Dendritic cell treated with granulocyte-macrophage colony-stimulating factor and Interleukin-4, amounts not matched to agents 40 ng/mL and 50 ng/mL, for 4 days (primary cell): ENCODE data around the gene PRKCD.
"Not testable (repeated sequence)": the region's sequence is repeated elsewhere in the genome, so short reads cannot be mapped to it uniquely, and the experiment has no call there.

Experiments
- H3K27ac Mint-ChIP-seq: one replicate; pipeline ENCODE4 v1.8.0; 2022; ENCODE audit warnings: mild to moderate bottlenecking, mixed read lengths
- H3K27me3 Mint-ChIP-seq: one replicate; pipeline ENCODE4 v1.8.0; 2022; ENCODE audit warnings: mild to moderate bottlenecking, mixed read lengths
- H3K36me3 Mint-ChIP-seq: one replicate; pipeline ENCODE4 v1.8.0; 2022; ENCODE audit warnings: low read depth, mixed read lengths
- H3K4me1 Mint-ChIP-seq: one replicate; pipeline ENCODE4 v1.8.0; 2022; ENCODE audit warnings: low read depth, mixed read lengths
- H3K4me3 Mint-ChIP-seq: one replicate; pipeline ENCODE4 v1.8.0; 2022; ENCODE audit warnings: mild to moderate bottlenecking, moderate library complexity, mixed read lengths
- H3K9me3 Mint-ChIP-seq: one replicate; pipeline ENCODE4 v1.8.0; 2022; ENCODE audit warnings: mixed read lengths
- intact Hi-C: fragments of 100-400 bp; cut with micrococcal nuclease; formaldehyde crosslinking; loops from one replicate; pipeline ENCODE4 v1.15.0; 2022

Gene PRKCD

DNA sequence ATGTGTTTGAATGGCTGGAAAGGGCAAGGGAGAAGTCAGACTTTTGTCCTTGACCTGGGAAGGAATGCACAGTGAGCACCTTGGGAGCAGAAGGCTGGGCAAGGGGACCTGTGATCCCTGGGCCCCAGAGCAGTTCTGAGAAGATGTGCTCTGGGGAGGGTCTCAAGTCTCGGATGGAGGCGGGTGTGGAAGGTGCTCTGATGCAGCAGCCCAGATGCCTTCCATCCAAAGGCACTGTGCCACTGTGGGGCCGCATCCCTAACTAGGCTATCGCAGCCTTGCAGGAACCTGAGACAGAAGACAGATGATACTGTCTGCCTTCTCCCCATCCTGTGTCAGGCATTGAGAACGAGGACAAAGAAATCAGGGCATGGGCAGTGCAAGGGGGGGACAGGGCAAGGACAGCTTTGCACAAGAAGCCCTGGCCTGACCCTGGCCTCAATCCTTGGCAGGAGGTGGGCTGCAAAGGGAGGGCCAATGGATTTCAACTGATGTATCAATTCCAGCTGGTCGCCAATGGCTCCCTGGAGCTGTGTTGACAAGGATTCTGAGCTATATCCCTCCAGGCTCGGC is 14.6 kb upstream of the PRKCD start:
- intact Hi-C loops: no loop called here

GRCh38 chr3:53147151-53147902 is 13.7 kb upstream of the PRKCD start:
- Mint-ChIP-seq H3K27ac (peak overlapping the region; percentile 88), H3K9me3 (no peaks in the 10 kb centered on the region), H3K4me1 (peaks cover 88% of the 10 kb centered on the region), H3K36me3 (no peaks in the 10 kb centered on the region), H3K27me3 (peaks cover 5% of the 10 kb centered on the region), H3K4me3 (no peak overlapping the region)
- intact Hi-C loops: no loop called here

More for the DNA sequence above, 14.6 kb upstream of the PRKCD start:
- Mint-ChIP-seq H3K4me3 (no peak overlapping the region), H3K9me3 (no peaks in the 10 kb centered on the region), H3K27ac (peak overlapping the region; percentile 88), H3K4me1 (peaks cover 89% of the 10 kb centered on the region), H3K27me3 (peaks cover 4% of the 10 kb centered on the region), H3K36me3 (no peaks in the 10 kb centered on the region)

GRCh38 chr3:53147903-53148400 is 13.1 kb upstream of the PRKCD start:
- Mint-ChIP-seq H3K27me3 (peaks cover 9% of the 10 kb centered on the region), H3K4me1 (peaks cover 88% of the 10 kb centered on the region), H3K27ac (peak overlapping the region; percentile 88), H3K4me3 (no peak overlapping the region), H3K9me3 (no peaks in the 10 kb centered on the region), H3K36me3 (no peaks in the 10 kb centered on the region)
- intact Hi-C loops: no loop called here

DNA sequence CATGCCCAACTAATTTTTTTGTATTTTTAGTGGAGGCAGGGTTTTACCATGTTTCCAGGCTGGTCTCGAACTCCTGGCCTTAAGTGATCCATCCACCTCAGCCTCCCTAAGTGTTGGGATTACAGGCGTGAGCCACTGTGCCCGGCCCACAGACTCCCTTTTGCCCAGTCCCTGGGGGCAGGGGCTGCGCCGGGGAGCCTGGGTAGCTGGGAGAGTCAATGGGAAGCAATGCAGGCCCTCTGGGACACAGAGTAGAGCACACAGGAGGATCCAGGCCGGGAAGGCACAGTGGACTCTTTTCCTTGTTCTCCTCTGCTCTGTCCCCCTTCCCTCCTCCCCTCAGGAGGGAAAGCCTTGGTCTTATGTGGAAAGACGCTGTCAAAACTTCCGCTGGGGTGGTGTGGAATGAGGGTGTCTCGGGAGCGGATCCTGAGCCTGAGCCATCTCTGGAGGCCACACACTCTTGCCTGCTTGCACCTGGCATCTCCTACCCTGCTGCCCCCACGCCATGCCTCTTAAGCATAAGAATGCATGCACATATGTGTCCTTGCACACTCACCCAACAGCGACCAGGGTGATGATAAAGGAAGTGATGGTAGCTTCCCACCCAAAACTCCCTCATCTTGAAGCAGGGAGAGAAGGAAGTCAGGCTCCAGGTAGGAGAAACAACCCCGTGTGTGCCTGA is 11.9 kb upstream of the PRKCD start:
- no peaks in the 10 kb centered on the region for H3K36me3 Mint-ChIP-seq
- H3K9me3 Mint-ChIP-seq: no peaks in the 10 kb centered on the region
- peak overlapping the region; percentile 25 for H3K27ac Mint-ChIP-seq
- intact Hi-C loops: no loop called here
- peaks cover 16% of the 10 kb centered on the region for H3K27me3 Mint-ChIP-seq
- H3K4me3 Mint-ChIP-seq: no peak overlapping the region
- H3K4me1 Mint-ChIP-seq: peaks cover 88% of the 10 kb centered on the region

DNA sequence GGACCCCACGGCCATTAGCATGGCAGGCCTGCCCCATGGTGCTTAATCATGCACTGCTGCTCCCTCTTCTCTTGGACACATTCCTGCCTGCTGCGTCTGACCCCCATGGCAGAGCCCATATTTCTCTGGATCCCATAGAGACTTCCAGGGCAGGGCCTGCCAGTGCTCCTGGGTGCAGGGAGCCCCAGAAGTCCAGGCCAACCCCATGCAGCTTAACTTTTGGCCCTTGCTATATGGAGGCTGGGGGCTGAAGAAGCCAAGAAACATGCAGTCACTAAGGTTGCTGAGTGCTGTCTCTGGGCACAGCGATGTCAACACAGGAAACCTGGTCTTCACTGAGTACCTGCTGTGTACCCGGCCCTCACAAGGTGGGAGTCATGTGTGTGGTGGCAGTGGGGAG is 11.3 kb upstream of the PRKCD start:
- no peak overlapping the region for H3K4me3 Mint-ChIP-seq
- intact Hi-C loops: no loop called here
- H3K4me1 Mint-ChIP-seq: peaks cover 88% of the 10 kb centered on the region
- peaks cover 16% of the 10 kb centered on the region for H3K27me3 Mint-ChIP-seq
- H3K36me3 Mint-ChIP-seq: no peaks in the 10 kb centered on the region
- no peaks in the 10 kb centered on the region for H3K9me3 Mint-ChIP-seq
- peak overlapping the region; percentile 76 for H3K27ac Mint-ChIP-seq

- Mint-ChIP-seq H3K4me3 (no peak overlapping the region), H3K4me1 (peaks cover 88% of the 10 kb centered on the region), H3K27ac (peak overlapping the region; percentile 76), H3K36me3 (no peaks in the 10 kb centered on the region), H3K9me3 (no peaks in the 10 kb centered on the region), H3K27me3 (peaks cover 23% of the 10 kb centered on the region)
- intact Hi-C loops: no loop called here
These were observed 10.5 kb upstream of the PRKCD start for GRCh38 chr3:53150247-53151085.

GRCh38 chr3:53151086-53151438 is 9.9 kb upstream of the PRKCD start:
- Mint-ChIP-seq H3K27ac (peak overlapping the region; percentile 76), H3K27me3 (peaks cover 28% of the 10 kb centered on the region), H3K4me1 (peaks cover 89% of the 10 kb centered on the region)
- H3K36me3 Mint-ChIP-seq, H3K9me3 Mint-ChIP-seq, intact Hi-C loops, H3K4me3 Mint-ChIP-seq: not testable (repeated sequence)

GRCh38 chr3:53151465-53151864 is 9.5 kb upstream of the PRKCD start:
- intact Hi-C loops: no loop called here

GRCh38 chr3:53151870-53152660 is 8.9 kb upstream of the PRKCD start:
- H3K27ac Mint-ChIP-seq: peak overlapping the region; percentile 14
- peaks cover 38% of the 10 kb centered on the region for H3K27me3 Mint-ChIP-seq
- no peaks in the 10 kb centered on the region for H3K36me3 Mint-ChIP-seq
- peaks cover 89% of the 10 kb centered on the region for H3K4me1 Mint-ChIP-seq
- intact Hi-C loops: no loop called here
- no peak overlapping the region for H3K4me3 Mint-ChIP-seq
- no peaks in the 10 kb centered on the region for H3K9me3 Mint-ChIP-seq

More at GRCh38 chr3:53151465-53151864, 9.5 kb upstream of the PRKCD start:
- H3K4me1 Mint-ChIP-seq: peaks cover 89% of the 10 kb centered on the region
- no peaks in the 10 kb centered on the region for H3K36me3 Mint-ChIP-seq
- H3K9me3 Mint-ChIP-seq: no peaks in the 10 kb centered on the region
- no peak overlapping the region for H3K4me3 Mint-ChIP-seq
- H3K27ac Mint-ChIP-seq: no peak overlapping the region
- peaks cover 32% of the 10 kb centered on the region for H3K27me3 Mint-ChIP-seq

GRCh38 chr3:53153264-53153823 is 7.7 kb upstream of the PRKCD start:
- Mint-ChIP-seq H3K36me3 (no peaks in the 10 kb centered on the region), H3K9me3 (no peaks in the 10 kb centered on the region), H3K4me3 (peak overlapping the region; percentile 14), H3K27ac (peak overlapping the region; percentile 14), H3K27me3 (peaks cover 44% of the 10 kb centered on the region), H3K4me1 (peaks cover 89% of the 10 kb centered on the region)
- intact Hi-C loops: no loop called here

DNA sequence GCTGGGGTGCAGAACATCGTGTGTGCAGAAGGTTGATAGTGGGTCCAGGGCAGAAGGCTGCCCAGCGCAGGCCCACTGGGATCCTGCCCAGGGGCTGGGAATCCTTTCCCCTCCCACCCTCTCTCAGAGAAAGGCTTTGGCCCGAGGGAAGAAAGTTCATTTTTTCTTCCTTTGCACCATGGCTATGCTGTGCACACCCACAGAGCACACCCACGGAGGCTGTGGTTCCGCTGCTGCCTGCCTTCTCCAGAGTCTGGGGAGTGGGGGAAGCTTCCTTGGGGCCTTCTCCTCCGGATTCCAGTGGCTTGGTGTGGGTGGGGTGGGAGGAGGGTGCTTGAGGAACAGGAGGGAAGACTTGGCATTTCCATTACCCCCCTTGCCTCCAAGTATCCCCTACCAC is 7.0 kb upstream of the PRKCD start:
- no peaks in the 10 kb centered on the region for H3K9me3 Mint-ChIP-seq
- no peak overlapping the region for H3K4me3 Mint-ChIP-seq
- H3K27ac Mint-ChIP-seq: no peak overlapping the region
- intact Hi-C loops: no loop called here
- peaks cover 96% of the 10 kb centered on the region for H3K4me1 Mint-ChIP-seq
- peaks cover 44% of the 10 kb centered on the region for H3K27me3 Mint-ChIP-seq
- H3K36me3 Mint-ChIP-seq: no peaks in the 10 kb centered on the region

DNA sequence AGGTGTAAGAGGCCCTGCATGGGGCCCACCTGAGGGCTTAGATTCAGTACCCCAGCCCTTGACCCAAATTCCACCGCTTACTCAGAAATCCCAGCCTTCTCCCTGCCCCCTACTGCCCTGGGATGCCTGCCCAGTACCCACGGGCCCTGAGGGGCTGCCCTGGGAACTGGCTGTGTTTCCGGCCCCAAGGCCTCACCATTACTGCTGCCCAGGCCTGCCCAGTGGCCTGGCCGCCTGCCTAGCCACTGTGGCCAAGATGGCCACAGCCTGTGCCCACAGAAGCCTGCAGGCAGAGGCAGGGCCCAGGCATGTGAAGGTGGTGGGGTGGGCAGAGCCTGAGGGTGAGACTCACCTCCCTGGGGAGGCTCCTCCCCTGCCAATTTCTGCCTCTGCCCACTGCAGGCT is 6.1 kb upstream of the PRKCD start:
- Mint-ChIP-seq H3K27me3 (peaks cover 44% of the 10 kb centered on the region), H3K9me3 (no peaks in the 10 kb centered on the region), H3K27ac (no peak overlapping the region), H3K4me3 (no peak overlapping the region), H3K4me1 (peaks cover 95% of the 10 kb centered on the region), H3K36me3 (no peaks in the 10 kb centered on the region)
- intact Hi-C loops: no loop called here

- peaks cover 41% of the 10 kb centered on the region for H3K27me3 Mint-ChIP-seq
- intact Hi-C loops: no loop called here
- H3K9me3 Mint-ChIP-seq: no peaks in the 10 kb centered on the region
- peaks cover 93% of the 10 kb centered on the region for H3K4me1 Mint-ChIP-seq
- peaks cover 4% of the 10 kb centered on the region for H3K36me3 Mint-ChIP-seq
- peak overlapping the region; percentile 21 for H3K27ac Mint-ChIP-seq
- H3K4me3 Mint-ChIP-seq: no peak overlapping the region
These were observed 5.2 kb upstream of the PRKCD start for GRCh38 chr3:53155760-53156159.
